EL (cell line): ENCODE data around the gene PSD4.

Experiments
- DNase-seq: peaks from one replicate; pipeline ENCODE4 v3.0.0-alpha.2; 2016

The PSD4 gene

GRCh38 chr2:113144259-113144658, 29.5 kb upstream of the PSD4 start:
- no peak for DNase-seq

GRCh38 chr2:113148606-113149552, 24.9 kb upstream of the PSD4 start:
- no peak for DNase-seq

- DNase-seq = no peak
Measured at GRCh38 chr2:113149553-113150257, 24.1 kb upstream of the PSD4 start.

- DNase-seq = no peak
Measured at GRCh38 chr2:113150258-113150601, 23.5 kb upstream of the PSD4 start.

GRCh38 chr2:113155331-113155730, 18.4 kb upstream of the PSD4 start:
- DNase-seq = no peak

- DNase-seq = no peak
Measured at GRCh38 chr2:113156278-113157117, 17.3 kb upstream of the PSD4 start.

- DNase-seq = peak; percentile 30
Measured at GRCh38 chr2:113157118-113157896, 16.5 kb upstream of the PSD4 start.

- peak; percentile 64 for DNase-seq
Measured at GRCh38 chr2:113157897-113158753, 15.6 kb upstream of the PSD4 start.

- DNase-seq = peak; percentile 17
Measured at GRCh38 chr2:113158884-113159553, 14.8 kb upstream of the PSD4 start.

- DNase-seq = no peak
Measured at GRCh38 chr2:113160248-113160647, 13.5 kb upstream of the PSD4 start.

GRCh38 chr2:113160962-113161361, 12.8 kb upstream of the PSD4 start:
- no peak for DNase-seq

- DNase-seq = no peak
Measured at GRCh38 chr2:113162173-113162572, 11.6 kb upstream of the PSD4 start.

- DNase-seq = no peak
Measured at GRCh38 chr2:113162869-113163268, 10.9 kb upstream of the PSD4 start.

GRCh38 chr2:113164215-113164929, 9.4 kb upstream of the PSD4 start:
- DNase-seq = no peak

- no peak for DNase-seq
Measured at GRCh38 chr2:113164930-113165585, 8.7 kb upstream of the PSD4 start.

GRCh38 chr2:113166187-113166645, 7.6 kb upstream of the PSD4 start:
- DNase-seq = no peak

GRCh38 chr2:113167115-113167932, 6.4 kb upstream of the PSD4 start:
- DNase-seq = no peak

GRCh38 chr2:113167962-113168340, 5.8 kb upstream of the PSD4 start:
- DNase-seq = no peak
